K562 (cell line): Measurements from ENCODE around the gene CPS1.

Experiments used
- ADNP ChIP-seq: fragments of 200-800 bp; sonication (Bioruptor generic); IDR thresholded peaks from 2 replicates; pipeline ENCODE4 v1.6.1; 2016; ENCODE audit warnings: missing genetic modification characterization, missing compliant biosample characterization
- GABPA ChIP-seq: fragments of 200-800 bp; sonication (Bioruptor generic); conservative IDR thresholded peaks from 2 replicates; pipeline ENCODE4 v1.6.1; 2016; ENCODE audit warnings: low read depth, missing genetic modification characterization, missing compliant biosample characterization
- NFE2 ChIP-seq: IDR thresholded peaks from 2 replicates; pipeline ENCODE4 v1.6.1; 2014; ENCODE audit warnings: antibody characterized with exemption, low read depth
- NRF1 ChIP-seq, 2 experiments: fragments of 450-650 bp; IDR thresholded peaks in 1 of 2; conservative IDR thresholded peaks in 1 of 2; 2 replicates each; pipeline ENCODE4 v1.6.1; 2014; ENCODE audit warnings: mild to moderate bottlenecking in 2 of 2
- POLR2A ChIP-seq: fragments of 450-650 bp; conservative IDR thresholded peaks from 2 replicates; pipeline ENCODE4 v1.6.1; 2016
- TARDBP ChIP-seq: fragments of 450-650 bp; IDR thresholded peaks from 2 replicates; pipeline ENCODE4 v1.6.1; 2016
- TCF7L2 ChIP-seq: fragments of 150-350 bp; IDR thresholded peaks from 2 replicates; pipeline ENCODE4 v1.6.1; 2016; ENCODE audit warnings: low read depth, mild to moderate bottlenecking, low read length, moderate library complexity
- ZNF282 ChIP-seq: sonication (generic); formaldehyde crosslinking; IDR thresholded peaks from 2 replicates; pipeline ENCODE4 v1.8.1; 2023; ENCODE audit warnings: missing genetic modification reagents
- ZNF766 ChIP-seq: fragments of 200-800 bp; sonication (Bioruptor generic); conservative IDR thresholded peaks from 2 replicates; pipeline ENCODE4 v1.6.1; 2016; ENCODE audit warnings: missing genetic modification characterization, missing compliant biosample characterization
- TF ChIP-seq, protein P1 (sequence below), 2 experiments: fragments of 450-650 bp in 1 of 2; IDR thresholded peaks; 2 replicates each; pipeline ENCODE4 v1.6.1; 2011 to 2017; ENCODE audit warnings: low read depth in 2 of 2, antibody characterized with exemption in 1 of 2, borderline replicate concordance in 1 of 2, low read length in 1 of 2, mild to moderate bottlenecking in 1 of 2, mixed read lengths in 1 of 2; ENCODE audit not compliant: control insufficient read depth in 1 of 2
- TF ChIP-seq, protein P2 (sequence below), 2 experiments: fragments of 450-650 bp in 1 of 2; sonication (generic) in 1 of 2; formaldehyde crosslinking in 1 of 2; IDR thresholded peaks in 1 of 2; conservative IDR thresholded peaks in 1 of 2; 2 replicates each; pipeline versions ENCODE4 v1.6.1 to v1.8.1; 2016 to 2023; ENCODE audit warnings: mild to moderate bottlenecking in 2 of 2, moderate library complexity in 2 of 2, inconsistent platforms in 1 of 2, missing genetic modification reagents in 1 of 2
- TF ChIP-seq, protein P3 (sequence below): sonication (generic); formaldehyde crosslinking; IDR thresholded peaks from 2 replicates; pipeline ENCODE4 v1.8.1; 2022; ENCODE audit warnings: missing genetic modification reagents

DNA sequence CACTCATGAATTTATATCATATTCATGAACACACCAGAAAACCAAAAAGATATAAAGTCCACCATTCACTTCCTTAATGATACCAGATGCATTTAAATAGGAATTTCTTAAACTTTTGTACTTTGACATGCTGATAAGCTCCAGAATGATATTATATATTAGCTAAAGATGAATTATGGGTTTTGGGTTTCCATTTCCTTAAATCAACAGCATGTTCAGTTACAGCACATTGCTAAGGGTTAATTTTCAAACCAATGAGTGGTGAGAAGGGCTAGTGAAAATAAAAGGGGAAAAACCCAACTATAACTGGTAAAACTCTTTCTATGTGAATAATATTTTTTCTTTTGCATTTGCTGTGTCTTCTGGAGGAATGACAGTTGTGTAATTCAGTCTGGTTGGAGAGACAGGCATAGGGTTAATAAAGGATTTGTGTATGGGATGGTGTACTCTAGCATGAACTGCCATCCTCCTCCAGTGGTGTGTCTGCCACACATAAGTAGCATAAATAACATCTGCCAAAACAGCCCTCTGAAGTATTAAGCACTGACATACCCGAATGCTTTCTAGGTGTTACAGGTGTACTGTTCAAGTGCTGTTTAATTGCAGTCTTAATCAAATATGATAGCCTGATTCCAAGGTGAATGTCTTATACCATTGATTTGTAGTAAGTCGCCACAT, 19.3 kb upstream of the CPS1 start:
- TF ChIP-seq ZNF766 (CRISPR knock-in tag) (no peak), ADNP (no peak), TARDBP (no peak), TCF7L2 (no peak), ZNF282 (CRISPR knock-in tag) (no peak), POLR2A (no peak), NFE2 (no peak), GABPA (tag) (no peak), NRF1 (conservative IDR thresholded peaks at IDR 0.05 in 1 of 2, IDR thresholded peaks at IDR 0.05 in 1 of 2) (no peak)
- TF ChIP-seq, protein P1, sequence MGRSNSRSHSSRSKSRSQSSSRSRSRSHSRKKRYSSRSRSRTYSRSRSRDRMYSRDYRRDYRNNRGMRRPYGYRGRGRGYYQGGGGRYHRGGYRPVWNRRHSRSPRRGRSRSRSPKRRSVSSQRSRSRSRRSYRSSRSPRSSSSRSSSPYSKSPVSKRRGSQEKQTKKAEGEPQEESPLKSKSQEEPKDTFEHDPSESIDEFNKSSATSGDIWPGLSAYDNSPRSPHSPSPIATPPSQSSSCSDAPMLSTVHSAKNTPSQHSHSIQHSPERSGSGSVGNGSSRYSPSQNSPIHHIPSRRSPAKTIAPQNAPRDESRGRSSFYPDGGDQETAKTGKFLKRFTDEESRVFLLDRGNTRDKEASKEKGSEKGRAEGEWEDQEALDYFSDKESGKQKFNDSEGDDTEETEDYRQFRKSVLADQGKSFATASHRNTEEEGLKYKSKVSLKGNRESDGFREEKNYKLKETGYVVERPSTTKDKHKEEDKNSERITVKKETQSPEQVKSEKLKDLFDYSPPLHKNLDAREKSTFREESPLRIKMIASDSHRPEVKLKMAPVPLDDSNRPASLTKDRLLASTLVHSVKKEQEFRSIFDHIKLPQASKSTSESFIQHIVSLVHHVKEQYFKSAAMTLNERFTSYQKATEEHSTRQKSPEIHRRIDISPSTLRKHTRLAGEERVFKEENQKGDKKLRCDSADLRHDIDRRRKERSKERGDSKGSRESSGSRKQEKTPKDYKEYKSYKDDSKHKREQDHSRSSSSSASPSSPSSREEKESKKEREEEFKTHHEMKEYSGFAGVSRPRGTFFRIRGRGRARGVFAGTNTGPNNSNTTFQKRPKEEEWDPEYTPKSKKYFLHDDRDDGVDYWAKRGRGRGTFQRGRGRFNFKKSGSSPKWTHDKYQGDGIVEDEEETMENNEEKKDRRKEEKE (IDR thresholded peaks at IDR 0.05; ENCODE audit: borderline replicate concordance in 1 of 2, control insufficient read depth in 1 of 2, low read depth in 2 of 2, low read length in 1 of 2), result no peak
- TF ChIP-seq, protein P2, sequence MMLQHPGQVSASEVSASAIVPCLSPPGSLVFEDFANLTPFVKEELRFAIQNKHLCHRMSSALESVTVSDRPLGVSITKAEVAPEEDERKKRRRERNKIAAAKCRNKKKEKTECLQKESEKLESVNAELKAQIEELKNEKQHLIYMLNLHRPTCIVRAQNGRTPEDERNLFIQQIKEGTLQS (IDR thresholded peaks at IDR 0.05), result no peak
- TF ChIP-seq, protein P2 (CRISPR knock-in tag; conservative IDR thresholded peaks at IDR 0.05), result no peak
- TF ChIP-seq, protein P3, sequence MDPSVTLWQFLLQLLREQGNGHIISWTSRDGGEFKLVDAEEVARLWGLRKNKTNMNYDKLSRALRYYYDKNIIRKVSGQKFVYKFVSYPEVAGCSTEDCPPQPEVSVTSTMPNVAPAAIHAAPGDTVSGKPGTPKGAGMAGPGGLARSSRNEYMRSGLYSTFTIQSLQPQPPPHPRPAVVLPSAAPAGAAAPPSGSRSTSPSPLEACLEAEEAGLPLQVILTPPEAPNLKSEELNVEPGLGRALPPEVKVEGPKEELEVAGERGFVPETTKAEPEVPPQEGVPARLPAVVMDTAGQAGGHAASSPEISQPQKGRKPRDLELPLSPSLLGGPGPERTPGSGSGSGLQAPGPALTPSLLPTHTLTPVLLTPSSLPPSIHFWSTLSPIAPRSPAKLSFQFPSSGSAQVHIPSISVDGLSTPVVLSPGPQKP (CRISPR knock-in tag), result no peak
